GM10847 (cell line): ENCODE measurements around the gene RGS12.

Experiments
- POLR2A ChIP-seq: IDR thresholded peaks from 2 replicates; pipeline ENCODE4 v1.6.1; 2011; ENCODE audit not compliant: insufficient read length; ENCODE audit errors: extremely low read depth

Gene RGS12

GRCh38 chr4:3318561-3319021 lies 25.8 kb downstream of the RGS12 start:
- TF ChIP-seq POLR2A, result no peak

DNA sequence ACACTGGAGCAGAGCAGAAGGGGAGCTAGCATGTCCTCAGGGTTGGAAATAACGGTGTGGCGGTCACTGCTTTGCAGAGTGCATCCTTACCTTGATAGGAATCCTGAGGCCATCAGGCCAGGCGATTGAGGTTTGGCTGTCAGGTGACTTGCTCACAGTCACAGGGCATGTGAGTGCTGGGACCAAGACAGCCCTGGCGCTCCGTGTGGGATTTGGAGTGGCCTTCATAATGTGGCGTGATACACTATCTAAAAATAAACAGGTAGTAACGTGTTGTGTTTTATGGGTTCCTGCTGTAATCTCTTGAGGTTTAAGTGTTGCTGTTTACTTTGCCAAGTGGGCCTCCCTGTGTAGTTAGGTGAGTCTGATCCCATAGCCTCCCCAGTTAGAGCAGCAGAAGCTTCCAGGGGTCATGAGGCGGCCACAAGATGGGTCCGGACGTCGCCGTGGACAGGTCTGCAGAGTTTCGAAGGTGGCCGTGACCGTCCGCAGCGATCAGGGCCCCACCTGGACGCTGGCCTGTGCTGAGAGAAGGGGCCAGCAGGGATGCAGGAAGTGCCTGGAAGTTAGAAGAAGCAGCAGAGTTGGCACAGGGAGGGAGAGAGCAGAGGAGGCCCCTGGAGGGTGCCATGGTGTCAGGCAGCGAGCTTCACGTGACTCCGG lies 27.7 kb downstream of the RGS12 start:
- TF ChIP-seq POLR2A, result no peak

DNA sequence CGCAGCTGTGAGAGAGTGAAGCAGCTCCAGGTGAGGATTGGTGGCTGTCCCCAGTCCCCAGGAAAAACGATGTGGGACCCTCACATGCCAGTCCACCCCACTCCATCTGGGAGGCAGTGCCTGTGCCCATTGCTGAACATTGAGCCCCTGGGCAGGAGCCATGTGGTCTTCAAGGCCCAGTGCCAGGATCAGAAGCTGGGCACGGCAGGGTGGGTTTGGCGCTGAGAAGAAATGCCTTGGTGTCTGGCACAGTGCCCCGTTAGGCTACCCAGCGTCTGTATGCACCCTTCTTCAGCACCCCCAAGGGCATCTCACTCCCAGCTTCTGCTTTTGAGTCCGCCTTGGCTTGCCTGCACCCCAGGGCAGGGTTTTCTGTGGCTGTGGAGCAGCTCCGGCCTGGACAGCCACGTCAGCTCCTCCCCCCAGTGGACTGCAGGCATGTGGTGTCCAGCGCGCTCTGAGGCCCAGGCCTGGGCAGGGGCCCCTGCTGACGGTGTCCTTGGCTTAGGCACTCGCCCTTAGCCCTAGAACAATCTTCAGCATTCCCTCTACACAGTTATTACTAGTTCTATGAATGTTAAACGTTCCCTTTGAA lies 28.6 kb downstream of the RGS12 start:
- no peak for TF ChIP-seq POLR2A

- no peak for TF ChIP-seq POLR2A
Measured at GRCh38 chr4:3322059-3322550, 29.3 kb downstream of the RGS12 start.

DNA sequence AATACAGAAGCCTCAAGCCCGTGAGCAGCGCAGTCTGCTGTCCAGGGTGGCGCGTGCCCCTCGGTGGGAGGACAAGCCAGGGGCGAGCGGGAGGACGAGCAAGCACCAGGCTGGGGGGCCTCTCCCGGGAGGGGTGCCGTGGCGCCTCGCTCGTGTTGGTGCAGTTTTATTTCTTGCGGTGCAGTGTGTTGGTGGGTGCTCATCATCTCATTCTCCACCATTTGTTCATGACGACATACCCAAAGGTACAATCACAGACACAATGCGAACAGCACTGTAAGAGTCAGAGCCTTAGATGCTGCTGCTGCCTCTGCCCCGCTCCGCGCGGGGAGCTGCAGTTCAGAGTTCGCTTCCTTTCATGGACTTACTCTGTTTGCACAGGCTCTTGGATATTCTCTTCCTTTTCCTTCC lies 30.3 kb downstream of the RGS12 start:
- TF ChIP-seq POLR2A, result no peak

DNA sequence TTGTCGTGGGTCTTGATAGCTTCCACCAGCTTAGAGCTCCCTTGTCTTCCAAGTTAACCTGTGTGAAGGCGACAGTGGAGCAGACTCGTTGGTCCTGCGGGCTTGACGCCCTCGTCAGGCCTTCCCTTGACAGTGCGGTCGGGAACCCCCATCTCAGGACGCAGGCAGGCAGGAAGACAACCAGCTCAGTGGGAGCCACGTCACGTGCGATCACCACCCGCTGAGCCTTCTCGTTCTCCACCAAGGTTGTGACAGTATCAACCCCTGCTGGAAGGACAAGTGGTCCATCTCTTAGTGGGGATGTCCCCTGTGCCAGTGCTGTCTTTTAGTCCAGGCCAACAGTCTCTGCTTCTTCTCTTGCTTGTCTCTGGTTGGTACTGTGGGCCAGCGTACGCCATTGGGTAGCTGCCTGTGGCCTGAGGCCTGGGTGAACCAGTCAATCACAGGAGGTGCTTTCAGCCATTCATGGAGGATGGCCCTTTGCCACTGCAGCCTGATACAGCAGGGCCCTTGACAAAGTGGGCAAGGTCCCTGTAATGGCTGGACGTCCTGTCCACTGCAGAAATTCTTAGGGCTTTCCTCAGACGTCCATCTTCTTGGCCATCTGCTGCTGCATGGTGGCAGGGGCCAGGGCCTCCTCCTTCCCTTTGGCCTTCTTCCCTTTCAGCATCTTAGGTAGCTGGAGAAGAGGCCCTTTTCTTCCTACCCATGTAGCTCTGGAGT lies 31.4 kb downstream of the RGS12 start:
- TF ChIP-seq POLR2A, result no peak

- no peak for TF ChIP-seq POLR2A
Measured at GRCh38 chr4:3328814-3329663, 36.2 kb downstream of the RGS12 start.

GRCh38 chr4:3329887-3330286 lies 37.1 kb downstream of the RGS12 start:
- no peak for TF ChIP-seq POLR2A

DNA sequence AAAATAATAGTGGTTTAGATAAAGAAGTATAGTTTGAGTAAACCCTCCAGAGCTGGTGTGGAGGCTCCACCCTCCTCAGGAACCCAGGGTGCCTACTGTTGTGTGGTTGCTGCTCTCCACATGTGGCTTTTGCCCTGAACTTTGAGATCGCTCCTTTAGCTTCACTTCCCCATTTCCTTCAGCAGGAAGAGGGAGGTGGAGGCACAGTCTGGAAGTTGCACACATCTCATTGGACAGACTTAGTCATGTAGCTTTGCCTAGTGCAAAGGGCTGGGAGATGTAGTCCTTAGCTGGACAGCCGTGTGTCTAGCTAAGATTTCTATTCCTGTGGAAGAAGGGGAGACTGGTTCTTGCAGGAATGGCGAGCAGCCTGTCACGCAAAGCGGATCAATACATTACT lies 37.9 kb downstream of the RGS12 start:
- TF ChIP-seq POLR2A, result no peak

GRCh38 chr4:3331511-3332394 lies 38.9 kb downstream of the RGS12 start:
- TF ChIP-seq POLR2A, result no peak

DNA sequence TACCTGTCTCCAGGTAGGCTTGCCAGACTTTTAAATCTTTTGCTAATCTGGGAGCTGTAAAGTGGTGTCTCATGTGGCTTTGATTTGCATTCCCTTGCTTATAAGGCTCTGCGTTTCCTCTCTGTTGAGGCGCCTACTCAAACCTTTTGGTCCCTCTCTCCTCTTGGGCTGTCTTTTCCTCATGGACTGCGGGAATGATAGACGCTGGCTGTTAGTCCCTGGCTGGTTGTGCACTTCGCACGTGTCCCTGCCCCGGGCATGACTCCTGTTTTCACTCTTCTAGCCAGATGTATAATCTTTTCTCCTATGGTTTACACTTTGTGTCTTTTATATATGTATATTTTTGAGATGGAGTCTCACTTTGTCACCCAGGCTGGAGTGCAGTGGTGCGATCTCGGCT lies 39.7 kb downstream of the RGS12 start:
- no peak for TF ChIP-seq POLR2A

DNA sequence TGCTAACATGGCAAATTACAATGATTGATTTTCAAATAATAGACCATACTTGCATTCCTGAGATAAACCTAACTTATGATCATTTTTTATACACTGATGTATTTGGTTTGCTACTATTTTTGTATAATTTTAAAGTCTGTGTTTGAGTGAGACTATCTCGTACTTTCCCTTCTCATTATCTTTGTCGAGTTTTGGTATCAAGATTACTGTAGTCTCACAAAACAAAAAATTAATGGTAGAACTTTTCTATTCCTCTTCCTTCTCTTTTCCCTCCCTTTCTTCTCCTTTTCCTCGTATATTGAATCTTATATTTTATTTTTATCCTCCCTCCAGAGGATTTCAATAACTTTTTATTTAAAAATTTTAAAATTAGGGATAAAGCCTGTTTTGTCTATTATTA lies 41.5 kb downstream of the RGS12 start:
- TF ChIP-seq POLR2A, result no peak

DNA sequence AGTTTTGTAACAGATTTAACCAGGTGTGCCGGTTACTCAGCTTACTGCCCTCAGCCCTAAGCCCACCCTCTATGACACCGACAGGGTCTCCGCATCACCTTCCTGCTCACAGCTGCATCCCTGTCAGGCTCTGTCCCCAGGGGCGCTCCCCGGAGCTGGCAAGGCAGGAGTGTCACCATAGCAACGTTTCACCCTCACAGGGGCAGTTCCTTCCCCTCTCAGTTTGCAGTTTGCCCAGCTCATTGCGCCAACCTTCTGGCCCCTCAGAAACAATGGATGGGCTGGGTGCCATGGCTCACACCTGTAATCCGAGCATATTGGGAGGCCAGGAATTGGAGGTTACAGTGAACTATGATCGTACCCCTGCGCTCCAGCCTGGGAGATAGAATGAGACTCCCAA lies 42.6 kb downstream of the RGS12 start:
- no peak for TF ChIP-seq POLR2A

GRCh38 chr4:3335982-3336381 lies 43.2 kb downstream of the RGS12 start:
- TF ChIP-seq POLR2A, result no peak
